ENCODE results near the gene TMBIM4.

- TF ChIP-seq CTCF (IDR thresholded peaks at IDR 0.05), result no peak
- no peak for TF ChIP-seq POLR2A (IDR thresholded peaks at IDR 0.05)
These were observed 39.9 kb downstream of the TMBIM4 start for GRCh38 chr12:66129934-66130266.

Data from thyroid gland (tissue), 4 donors.